ENCODE measurements around the gene DYNC1LI1.
"Not testable (repeated sequence)": the region's sequence is repeated elsewhere in the genome, so short reads cannot be mapped to it uniquely, and the experiment has no call there.

DYNC1LI1 gene

GRCh38 chr3:32578669-32579068 is 8.0 kb upstream of the DYNC1LI1 start:
- DNase-seq: not testable (repeated sequence)

GRCh38 chr3:32577581-32578556 is 7.2 kb upstream of the DYNC1LI1 start:
- no peak for DNase-seq

GRCh38 chr3:32577174-32577573 is 6.5 kb upstream of the DYNC1LI1 start:
- no peak for DNase-seq

- DNase-seq: no peak
These were observed 4.9 kb upstream of the DYNC1LI1 start for GRCh38 chr3:32575451-32576113.

- DNase-seq: no peak
These were observed 481 bp upstream of the DYNC1LI1 start for GRCh38 chr3:32571192-32571485.

GRCh38 chr3:32569540-32570420 is 878 bp downstream of the DYNC1LI1 start:
- no peak for DNase-seq

- no peak for DNase-seq
These were observed 1.7 kb downstream of the DYNC1LI1 start for GRCh38 chr3:32568953-32569352.

- DNase-seq: no peak
These were observed 6.5 kb downstream of the DYNC1LI1 start for GRCh38 chr3:32564195-32564594.

- no peak for DNase-seq
These were observed 8.0 kb downstream of the DYNC1LI1 start for GRCh38 chr3:32562640-32563039.

- no peak for DNase-seq
These were observed 12.9 kb downstream of the DYNC1LI1 start for GRCh38 chr3:32557640-32558352.

GRCh38 chr3:32556332-32556731 is 14.3 kb downstream of the DYNC1LI1 start:
- DNase-seq: no peak

- DNase-seq: no peak
These were observed 16.7 kb downstream of the DYNC1LI1 start for GRCh38 chr3:32553973-32554372.

- DNase-seq: no peak
These were observed 17.2 kb downstream of the DYNC1LI1 start for GRCh38 chr3:32553459-32553858.

GRCh38 chr3:32552013-32552412 is 18.6 kb downstream of the DYNC1LI1 start:
- DNase-seq: no peak

- no peak for DNase-seq
These were observed 19.2 kb downstream of the DYNC1LI1 start for GRCh38 chr3:32551496-32551895.

- no peak for DNase-seq
These were observed 19.6 kb downstream of the DYNC1LI1 start for GRCh38 chr3:32551087-32551486.

- DNase-seq: no peak
These were observed 25.4 kb downstream of the DYNC1LI1 start for GRCh38 chr3:32545305-32545704.

- DNase-seq: no peak
These were observed 25.8 kb downstream of the DYNC1LI1 start for GRCh38 chr3:32544894-32545293.

- DNase-seq: no peak
These were observed 27.9 kb downstream of the DYNC1LI1 start for GRCh38 chr3:32542807-32543206.

- no peak for DNase-seq
These were observed 29.8 kb downstream of the DYNC1LI1 start for GRCh38 chr3:32540899-32541298.

- DNase-seq: no peak
These were observed 38.2 kb downstream of the DYNC1LI1 start for GRCh38 chr3:32532434-32532833.

- DNase-seq: no peak
These were observed 39.5 kb downstream of the DYNC1LI1 start for GRCh38 chr3:32531010-32531647.

All from NCI-H2081 treated with DMSO at 0.1 percent for 48 hours (cell line).